Activated CD4-positive, CD25-positive, alpha-beta regulatory T cell treated with anti-CD3 and anti-CD28 coated beads, Interleukin-2, amount 50 U/mL, for 16 hours (primary cell): ENCODE measurements around the gene APBA2.

Source experiments
- DNase-seq: peaks from one replicate; pipeline ENCODE4 v3.0.0-alpha.2; 2020; ENCODE audit warnings: low read depth, low spot score

Gene APBA2

GRCh38 chr15:28956491-28956890 is 70.7 kb downstream of the APBA2 start:
- no peak for DNase-seq

GRCh38 chr15:28957606-28958498 is 72.1 kb downstream of the APBA2 start:
- no peak for DNase-seq

DNA sequence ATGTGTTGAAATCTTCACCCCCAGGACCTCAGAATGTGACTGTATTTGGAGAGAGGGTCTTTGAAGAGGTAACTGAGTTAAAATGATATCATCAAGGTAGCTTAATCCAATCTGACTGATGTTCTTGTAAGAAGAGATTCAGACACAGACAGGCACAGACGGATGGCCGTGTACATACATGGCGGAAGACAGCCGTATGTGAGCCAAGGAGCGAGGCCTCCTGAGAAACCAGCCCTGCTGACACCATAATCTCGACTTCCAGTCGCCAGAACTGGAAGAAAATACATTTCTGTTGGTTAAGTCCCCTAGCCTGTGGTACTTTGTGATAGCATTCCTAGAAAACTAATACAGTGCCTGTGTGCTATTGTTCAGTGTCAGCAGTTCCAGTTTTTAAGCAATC is 73.6 kb downstream of the APBA2 start:
- no peak for DNase-seq

- no peak for DNase-seq
Measured at GRCh38 chr15:28960979-28961378, 75.2 kb downstream of the APBA2 start.

DNA sequence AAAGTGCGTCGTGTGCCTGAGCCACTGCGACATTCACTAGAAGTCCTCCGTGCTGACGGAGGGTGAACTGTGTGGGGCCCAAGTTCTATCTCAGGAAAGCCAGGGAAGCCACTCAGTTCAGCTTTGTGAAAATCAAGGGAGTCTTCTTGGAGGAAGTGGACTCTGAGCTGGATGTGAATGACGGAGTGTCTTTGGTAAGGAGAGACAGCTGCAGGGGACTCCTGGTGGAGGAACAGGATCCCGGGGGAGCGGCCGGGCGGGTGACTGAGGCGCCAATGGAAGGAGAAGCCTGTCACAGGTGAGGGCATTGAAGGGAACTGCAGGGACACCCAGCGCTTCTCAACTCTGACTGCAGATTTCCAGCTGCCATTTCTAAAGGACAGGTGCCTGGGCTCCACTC is 75.6 kb downstream of the APBA2 start:
- DNase-seq, result no peak

GRCh38 chr15:28962851-28963710 is 77.3 kb downstream of the APBA2 start:
- DNase-seq, result no peak

GRCh38 chr15:28963711-28964081 is 77.9 kb downstream of the APBA2 start:
- no peak for DNase-seq

DNA sequence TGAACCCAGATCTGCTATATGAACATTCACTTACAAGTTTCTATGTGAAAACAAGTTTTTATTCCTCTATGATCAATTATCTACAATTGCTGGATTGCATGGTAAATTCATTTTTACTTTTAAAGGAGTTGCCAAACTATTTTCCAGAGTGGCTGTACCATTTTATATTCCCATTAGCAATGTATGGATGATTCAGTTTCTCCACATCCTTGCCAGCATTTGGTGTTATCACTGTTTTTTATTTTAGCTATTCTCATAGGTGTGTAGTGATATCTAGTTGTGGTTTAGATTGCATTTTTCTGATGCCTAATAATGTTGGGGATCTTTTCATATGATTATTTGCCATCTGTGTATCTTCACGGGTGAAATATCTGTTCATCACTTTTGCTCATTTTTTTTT is 78.3 kb downstream of the APBA2 start:
- no peak for DNase-seq

GRCh38 chr15:28967066-28967465 is 81.3 kb downstream of the APBA2 start:
- DNase-seq, result no peak

GRCh38 chr15:28967990-28968389 is 82.2 kb downstream of the APBA2 start:
- DNase-seq, result no peak

DNA sequence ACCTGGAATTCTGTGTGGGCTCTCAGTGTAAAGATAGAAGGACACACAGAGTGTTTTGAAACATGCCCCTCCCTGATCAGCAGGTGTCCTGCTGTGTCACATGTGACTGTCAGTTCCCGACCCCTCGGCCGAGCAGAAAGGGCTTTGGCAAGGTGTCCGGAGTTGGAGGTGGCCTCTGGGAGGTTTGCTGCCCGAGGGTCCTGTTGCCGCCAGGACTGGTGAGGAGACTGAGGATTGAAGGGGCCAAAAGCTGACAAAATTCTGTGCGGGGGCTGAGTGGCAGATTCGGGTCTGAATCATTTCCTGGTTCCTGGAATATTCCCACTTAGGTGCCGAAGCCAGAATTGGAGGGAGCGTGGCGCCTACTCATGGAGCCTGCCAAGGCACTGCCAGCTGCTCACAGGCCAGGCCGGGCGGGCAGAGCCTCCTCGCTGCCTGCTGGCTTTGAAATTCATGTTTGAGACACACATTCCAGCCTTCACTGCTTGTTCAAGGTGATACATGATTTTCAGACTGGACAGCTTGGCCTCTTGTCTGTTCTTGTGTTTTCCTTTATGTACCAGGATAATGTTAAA is 83.8 kb downstream of the APBA2 start:
- DNase-seq, result no peak

DNA sequence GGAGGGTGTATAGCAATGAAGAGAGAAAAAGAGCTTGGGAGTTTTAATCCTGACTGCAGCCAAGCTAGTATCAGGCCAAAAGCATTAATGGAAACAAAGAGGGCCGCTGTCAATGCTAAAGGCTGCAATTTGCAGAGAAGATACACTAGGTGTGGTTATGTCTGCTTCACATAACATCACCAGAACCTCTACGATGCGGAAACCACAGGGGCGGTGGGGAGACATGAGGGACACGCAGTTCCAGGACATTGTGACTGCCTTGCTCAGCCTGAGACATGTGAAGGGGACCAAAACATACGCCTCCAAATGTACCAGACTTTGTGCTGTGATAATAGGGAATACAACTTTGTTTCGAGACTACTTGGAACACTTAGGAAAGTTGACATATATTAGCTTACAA is 88.4 kb downstream of the APBA2 start:
- no peak for DNase-seq

GRCh38 chr15:28975766-28976179 is 90.0 kb downstream of the APBA2 start:
- DNase-seq, result peak; percentile 37

- no peak for DNase-seq
Measured at GRCh38 chr15:28977377-28978010, 91.7 kb downstream of the APBA2 start.

DNA sequence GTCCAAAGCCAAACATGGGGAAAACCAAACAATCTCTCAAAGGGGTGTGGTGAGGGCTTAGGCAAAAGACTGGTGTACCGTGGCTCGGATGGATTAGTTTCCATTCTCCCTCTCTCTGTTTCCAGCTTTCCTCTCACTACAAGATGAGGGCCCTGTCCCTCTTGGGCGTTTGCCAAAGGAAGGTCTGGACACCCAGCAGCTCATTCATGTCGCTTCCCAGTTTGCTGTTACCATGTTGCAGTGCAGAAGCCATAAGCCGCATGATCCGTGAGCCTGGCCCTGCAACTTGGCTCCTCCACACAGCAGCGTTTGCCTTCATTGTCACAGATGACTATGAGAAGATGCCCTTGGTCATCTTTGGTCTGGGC is 92.2 kb downstream of the APBA2 start:
- DNase-seq, result no peak

- no peak for DNase-seq
Measured at GRCh38 chr15:28978661-28979060, 92.9 kb downstream of the APBA2 start.

- no peak for DNase-seq
Measured at GRCh38 chr15:28979208-28979841, 93.6 kb downstream of the APBA2 start.

DNA sequence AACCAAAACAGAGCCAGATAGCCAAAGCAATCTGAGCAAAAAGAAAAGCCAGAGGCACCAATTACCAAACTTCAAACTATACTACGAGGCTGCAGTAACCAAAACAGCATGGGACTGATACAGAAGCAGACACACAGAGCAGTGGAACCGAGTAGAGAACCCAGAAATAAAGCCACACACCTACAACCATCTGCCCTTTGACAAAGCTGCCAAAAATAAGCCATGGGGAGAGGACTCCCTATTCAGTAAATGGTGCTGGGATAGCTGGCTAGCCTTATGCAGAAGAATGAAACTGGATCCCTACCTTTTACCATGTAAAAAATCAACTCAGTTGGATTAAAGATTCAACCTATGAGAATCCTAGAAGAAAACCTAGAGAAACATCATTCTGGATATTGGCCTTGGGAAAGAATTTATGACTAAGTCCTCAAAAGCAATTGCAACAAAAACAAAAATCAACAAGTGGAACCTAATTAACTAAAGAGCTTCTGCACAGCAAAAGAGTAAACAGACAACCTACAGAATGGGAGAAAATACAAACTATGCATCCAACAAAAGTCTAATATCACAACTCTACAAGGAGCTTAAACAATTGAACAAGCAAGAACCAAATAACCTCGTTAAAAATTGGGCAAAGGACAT is 95.1 kb downstream of the APBA2 start:
- DNase-seq, result no peak

DNA sequence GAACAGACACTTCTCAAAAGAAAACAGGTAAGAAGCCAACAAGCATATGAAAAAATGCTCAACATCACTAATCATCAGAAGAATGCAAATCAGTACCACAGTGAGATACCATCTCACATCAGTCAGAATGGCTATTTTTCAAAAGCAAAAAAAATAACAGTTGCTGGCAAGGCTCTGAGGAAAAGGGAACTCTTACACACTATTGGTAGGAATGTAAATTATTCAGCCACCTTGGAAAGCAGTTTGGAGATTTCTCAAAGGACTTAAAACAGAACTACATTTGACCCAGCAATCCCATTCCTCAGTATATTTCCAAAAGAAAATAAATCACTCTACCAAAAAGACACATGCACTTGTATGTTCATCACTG is 95.6 kb downstream of the APBA2 start:
- DNase-seq, result no peak

DNA sequence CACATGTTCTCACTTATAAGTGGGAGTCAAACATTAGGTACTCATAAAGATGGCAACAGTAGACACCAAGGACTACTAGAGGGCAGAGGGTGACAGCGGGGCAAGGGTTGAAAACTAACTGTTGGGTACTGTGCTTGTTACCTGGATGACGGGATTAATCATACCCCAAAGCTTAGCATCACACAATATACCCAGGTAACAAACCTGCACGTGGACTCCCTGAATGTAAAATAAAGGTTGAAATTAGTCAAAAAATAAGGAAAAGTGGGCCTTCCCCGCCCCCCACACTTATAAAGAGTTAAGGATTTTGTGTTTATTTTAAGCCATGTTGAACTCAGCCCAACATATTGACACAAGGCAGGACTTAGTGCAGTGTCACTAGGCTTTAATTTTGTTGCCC is 96.1 kb downstream of the APBA2 start:
- no peak for DNase-seq

DNA sequence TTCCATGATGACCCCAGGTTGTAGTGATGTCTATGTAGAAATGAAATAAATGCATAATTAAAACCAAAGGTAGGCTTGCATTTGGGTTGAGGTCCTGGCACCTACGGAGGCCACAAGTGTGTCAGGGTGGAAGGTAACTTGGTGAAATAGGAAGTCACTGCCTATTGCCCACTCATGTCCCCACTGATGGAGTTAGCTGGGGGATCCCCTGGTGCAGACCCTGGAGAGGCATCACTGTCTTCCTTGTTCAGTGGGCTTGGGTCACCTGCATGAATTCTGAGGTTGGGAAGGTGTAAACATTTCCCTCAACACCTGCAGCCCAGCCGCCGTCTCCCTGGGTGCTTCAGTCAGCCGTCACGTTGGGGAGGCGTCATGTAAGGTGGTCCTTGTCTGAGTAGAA is 97.1 kb downstream of the APBA2 start:
- no peak for DNase-seq
